Kidney (tissue), 14 donors: ENCODE results near the gene EPHB1. TPM values are rescaled to one million over a fixed set of nuclear protein-coding genes. Genes with fewer than 3 reads are reported as not detected.

ENCODE experiments used
- DNase-seq, 5 donors: peaks; one replicate each; pipeline ENCODE4 v3.0.0-alpha.2; 2013 to 2020
- FAIRE-seq: peaks from 2 replicates; lab custom pipeline; 2012; peaks lifted over from hg19 to GRCh38; lab: Jason Lieb, UNC
- H3K27ac ChIP-seq, 2 donors: one replicate each; pipeline ENCODE4 v1.7.0; 2013; ENCODE audit warnings: low read depth in 2 of 2, low read length in 2 of 2, inconsistent platforms in 1 of 2
- H3K27me3 ChIP-seq: one replicate; pipeline ENCODE4 v1.7.1; 2013; ENCODE audit warnings: low read length, inconsistent platforms; ENCODE audit not compliant: control insufficient read depth, insufficient read depth
- H3K36me3 ChIP-seq, 3 donors: one replicate each; pipeline versions ENCODE4 v1.7.0 to v1.7.1; 2013; ENCODE audit warnings: low read length in 3 of 3, control low read depth in 1 of 3, inconsistent platforms in 1 of 3; ENCODE audit not compliant: insufficient read depth in 3 of 3, control insufficient read depth in 2 of 3
- H3K4me1 ChIP-seq, 3 donors: one replicate each; pipeline versions ENCODE4 v1.7.0 to v1.7.1; 2013; ENCODE audit warnings: low read length in 3 of 3, inconsistent platforms in 1 of 3, low read depth in 1 of 3; ENCODE audit not compliant: control insufficient read depth in 2 of 3, insufficient read depth in 2 of 3
- H3K4me3 ChIP-seq, 3 donors: one replicate each; pipeline versions ENCODE4 v1.7.0 to v1.8.1; 2013; ENCODE audit warnings: low read length in 3 of 3, control low read depth in 1 of 3, inconsistent platforms in 1 of 3
- H3K9ac ChIP-seq, 3 donors: one replicate each; pipeline versions ENCODE4 v1.7.0 to v1.7.1; 2013; ENCODE audit warnings: low read length in 3 of 3, control low read depth in 1 of 3, inconsistent platforms in 1 of 3
- H3K9me3 ChIP-seq, 3 donors: one replicate each; pipeline versions ENCODE4 v1.7.0 to v1.7.1; 2013; ENCODE audit warnings: low read length in 3 of 3, control low read depth in 1 of 3, inconsistent platforms in 1 of 3; ENCODE audit not compliant: control insufficient read depth in 2 of 3, insufficient read depth in 1 of 3
- CTCF ChIP-seq: IDR thresholded peaks from 3 replicates; pipeline ENCODE4 v1.5.1; 2012; ENCODE audit warnings: mild to moderate bottlenecking, moderate library complexity, borderline replicate concordance; ENCODE audit not compliant: insufficient read depth; ENCODE audit errors: extremely low read depth
- intact Hi-C: fragments of 100-400 bp; cut with DNase I; formaldehyde crosslinking; loops from one replicate; pipeline ENCODE4 v1.11.1; 2022
- polyA plus RNA-seq: library from polyadenylated mRNA; stranded (reverse); fragments of 350-450 nt; fragmentation: Illumina TruSeq; extraction: RNeasy Lipid Tissue Mini Kit (QIAGEN cat#74804); gene quantifications from one replicate; pipeline ENCODE4 v1.2.3, GENCODE V29; 2014; ENCODE audit warnings: low read depth, low replicate concordance; ENCODE audit not compliant: insufficient read depth
- total RNA-seq: library from RNA; stranded (reverse); fragmentation: NEBNext Ultra II Directional; extraction: Animal tissue kit (Norgen Biotek cat#: 25700); gene quantifications from one replicate; pipeline ENCODE4 v1.2.1, GENCODE V29; 2021
- donor health status: control.
- donor health status: control.
- donor health status: control.
- donor health status: control.
- donor health status: control.
- donor health status: DM: yes; HTN: yes; CAD: no.
- donor health status: Normal renal cell carcinoma (clear cell type).

Gene EPHB1
- total and polyA plus RNA-seq, 2 donors from 2014 or later: 0.39 to 3.2 TPM

DNA sequence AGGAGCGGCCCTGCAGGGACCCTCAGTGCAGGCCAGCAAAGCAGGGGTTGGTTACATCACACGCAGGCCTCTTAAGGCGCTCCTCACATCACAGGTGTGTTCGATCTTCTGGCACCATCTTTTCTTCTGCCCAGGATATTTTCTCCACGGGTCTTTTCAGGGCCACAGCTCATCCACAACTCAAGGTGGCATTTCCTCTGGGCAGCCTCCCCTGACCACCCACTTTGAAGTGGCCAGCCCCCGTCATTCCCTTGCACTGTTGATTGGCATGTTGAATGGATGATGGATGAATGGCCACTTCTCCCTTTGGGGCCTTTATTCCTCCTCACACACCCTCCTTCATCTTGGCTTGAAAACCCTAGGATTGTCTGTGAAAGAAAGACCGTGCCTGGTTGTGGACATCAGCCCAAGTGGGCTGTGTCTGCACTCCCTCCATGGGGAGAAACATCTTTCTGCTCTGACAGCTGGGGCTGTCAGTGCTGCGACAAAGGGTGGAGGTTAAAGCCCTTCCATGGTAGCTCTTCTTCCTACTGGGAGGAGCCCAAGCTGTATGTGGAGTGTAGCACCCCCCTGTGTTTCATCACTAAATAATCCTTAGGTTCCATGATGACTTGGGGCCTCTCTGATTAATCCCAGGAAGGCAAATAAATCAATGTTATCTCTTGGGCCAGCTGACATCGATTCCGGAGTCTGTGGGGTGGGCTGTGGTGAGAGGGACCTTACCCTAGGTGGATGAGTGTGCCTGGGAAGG lies 102.5 kb downstream of the EPHB1 start:
- DNase-seq: no peak
- Histone ChIP-seq H3K27me3 (no peaks in the 10 kb centered on the region), H3K4me1 (no peaks in the 10 kb centered on the region), H3K27ac (no peak overlapping the region), H3K9ac (no peak overlapping the region), H3K9me3 (no peaks in the 10 kb centered on the region), H3K4me3 (no peak overlapping the region), H3K36me3 (no peaks in the 10 kb centered on the region)
- no peak for TF ChIP-seq CTCF
- no peak for FAIRE-seq
- intact Hi-C loops: no loop called here

DNA sequence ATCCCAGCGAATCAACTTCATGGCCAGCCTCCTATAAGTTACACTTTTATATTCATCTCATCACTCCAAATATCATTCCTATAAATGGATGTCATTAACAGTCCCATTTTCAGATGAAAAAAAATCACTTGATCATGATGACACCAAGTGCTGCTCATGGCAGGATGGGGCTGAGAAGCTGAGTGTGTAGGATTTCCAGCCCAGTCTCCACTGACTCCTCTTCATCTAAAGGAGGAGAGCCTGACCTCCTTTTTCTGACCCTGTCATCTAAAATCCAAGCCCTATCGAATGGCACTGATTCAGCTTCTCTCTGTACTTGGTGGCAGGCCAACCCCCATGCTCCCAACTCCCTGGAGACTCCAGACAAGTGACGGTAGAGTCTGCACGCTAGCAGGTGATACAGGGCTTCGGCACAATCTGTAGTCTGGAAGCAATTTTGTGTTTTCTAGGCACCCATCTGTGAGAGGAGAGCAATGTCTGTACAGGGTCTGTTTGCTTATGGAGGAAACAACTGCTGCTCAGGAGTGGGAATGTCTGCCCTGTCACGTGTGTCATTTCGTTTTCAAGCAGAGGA lies 103.2 kb downstream of the EPHB1 start:
- Histone ChIP-seq H3K36me3 (no peaks in the 10 kb centered on the region), H3K4me1 (peaks cover 0 to 2% (median 0%) of the 10 kb centered on the region in 3 donors), H3K27me3 (no peaks in the 10 kb centered on the region), H3K4me3 (no peak overlapping the region), H3K27ac (no peak overlapping the region), H3K9me3 (no peaks in the 10 kb centered on the region), H3K9ac (no peak overlapping the region)
- DNase-seq (no peak), FAIRE-seq (no peak)
- no peak for TF ChIP-seq CTCF
- intact Hi-C loops: no loop called here

DNA sequence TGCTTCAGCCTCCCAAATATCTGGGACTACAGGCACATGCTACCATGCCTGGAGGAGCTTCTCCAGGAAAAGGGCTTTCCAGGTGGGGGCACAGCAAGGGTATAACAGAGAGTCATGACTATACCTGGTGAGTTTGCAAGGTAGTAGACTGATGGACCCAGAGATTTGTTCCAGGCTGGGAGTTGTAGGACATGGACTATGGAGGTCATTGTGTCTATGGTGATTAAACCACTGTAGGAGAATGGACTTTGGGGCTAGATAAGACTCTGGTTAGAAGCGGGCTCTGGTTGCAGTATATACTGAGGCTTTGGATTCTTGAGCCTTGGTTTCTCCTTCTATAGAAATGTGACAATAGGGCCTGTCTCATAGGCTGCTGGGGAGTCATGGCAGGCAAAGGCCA lies 104.7 kb downstream of the EPHB1 start:
- H3K4me1 ChIP-seq: peaks cover 0 to 5% (median 0%) of the 10 kb centered on the region in 3 donors
- TF ChIP-seq CTCF: no peak
- H3K27ac ChIP-seq: no peak overlapping the region
- no peak overlapping the region for H3K4me3 ChIP-seq
- DNase-seq (no peak), FAIRE-seq (no peak)
- H3K9ac ChIP-seq: no peak overlapping the region
- H3K36me3 ChIP-seq: no peaks in the 10 kb centered on the region
- H3K27me3 ChIP-seq: no peaks in the 10 kb centered on the region
- H3K9me3 ChIP-seq: no peaks in the 10 kb centered on the region
- intact Hi-C loops: no loop called here
